VCaP (cell line): ENCODE results near the gene STRN3.
A peak's percentile ranks its signal among the peaks of the same experiment; 100 is the strongest.

Experiments
- H3K27ac ChIP-seq: fragments of 450-650 bp; 2 replicates; pipeline ENCODE4 v1.5.1; 2017
- TF ChIP-seq, protein P1 (sequence below): fragments of 450-650 bp; conservative IDR thresholded peaks from 2 replicates; pipeline ENCODE4 v1.5.1; 2017; ENCODE audit warnings: mild to moderate bottlenecking, moderate library complexity

Gene STRN3

DNA sequence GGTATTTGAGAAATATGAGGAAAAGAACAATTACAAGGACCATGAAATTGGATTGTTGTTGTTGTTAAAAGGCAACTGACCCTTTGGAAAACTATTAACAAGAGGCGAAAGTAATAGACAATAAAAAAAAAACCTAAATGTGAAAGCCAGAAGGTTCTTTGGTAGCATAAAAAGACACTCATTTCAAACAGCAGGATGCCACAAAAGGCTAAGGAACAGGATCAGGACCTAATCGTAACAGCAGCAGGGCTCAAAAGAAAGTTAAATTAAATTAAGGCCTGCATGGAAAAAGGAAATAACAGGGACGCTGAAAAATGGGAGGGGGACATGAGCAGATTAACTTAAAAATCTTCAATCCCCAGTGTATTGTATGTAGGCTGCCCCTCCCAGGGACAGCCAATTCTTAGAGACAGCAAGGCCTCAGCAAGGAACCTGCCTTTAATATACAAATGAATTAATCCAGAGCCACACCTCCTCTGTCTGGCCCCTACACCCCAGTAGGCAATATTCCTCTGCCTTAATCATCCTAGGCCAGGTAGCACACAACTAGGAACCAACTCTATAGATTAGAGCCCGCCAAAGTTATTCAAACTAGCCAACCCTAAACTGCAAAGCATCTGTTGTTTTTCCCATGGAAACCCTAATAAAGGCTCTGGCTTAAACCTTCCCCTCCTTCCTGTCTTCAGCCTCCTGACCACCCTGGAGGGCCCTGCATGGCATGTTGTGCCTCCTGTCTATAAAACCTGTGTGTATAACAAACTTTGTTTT is 29.1 kb downstream of the STRN3 start:
- H3K27ac ChIP-seq: no peak overlapping the region
- TF ChIP-seq, protein P1, sequence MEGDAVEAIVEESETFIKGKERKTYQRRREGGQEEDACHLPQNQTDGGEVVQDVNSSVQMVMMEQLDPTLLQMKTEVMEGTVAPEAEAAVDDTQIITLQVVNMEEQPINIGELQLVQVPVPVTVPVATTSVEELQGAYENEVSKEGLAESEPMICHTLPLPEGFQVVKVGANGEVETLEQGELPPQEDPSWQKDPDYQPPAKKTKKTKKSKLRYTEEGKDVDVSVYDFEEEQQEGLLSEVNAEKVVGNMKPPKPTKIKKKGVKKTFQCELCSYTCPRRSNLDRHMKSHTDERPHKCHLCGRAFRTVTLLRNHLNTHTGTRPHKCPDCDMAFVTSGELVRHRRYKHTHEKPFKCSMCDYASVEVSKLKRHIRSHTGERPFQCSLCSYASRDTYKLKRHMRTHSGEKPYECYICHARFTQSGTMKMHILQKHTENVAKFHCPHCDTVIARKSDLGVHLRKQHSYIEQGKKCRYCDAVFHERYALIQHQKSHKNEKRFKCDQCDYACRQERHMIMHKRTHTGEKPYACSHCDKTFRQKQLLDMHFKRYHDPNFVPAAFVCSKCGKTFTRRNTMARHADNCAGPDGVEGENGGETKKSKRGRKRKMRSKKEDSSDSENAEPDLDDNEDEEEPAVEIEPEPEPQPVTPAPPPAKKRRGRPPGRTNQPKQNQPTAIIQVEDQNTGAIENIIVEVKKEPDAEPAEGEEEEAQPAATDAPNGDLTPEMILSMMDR: no peak

DNA sequence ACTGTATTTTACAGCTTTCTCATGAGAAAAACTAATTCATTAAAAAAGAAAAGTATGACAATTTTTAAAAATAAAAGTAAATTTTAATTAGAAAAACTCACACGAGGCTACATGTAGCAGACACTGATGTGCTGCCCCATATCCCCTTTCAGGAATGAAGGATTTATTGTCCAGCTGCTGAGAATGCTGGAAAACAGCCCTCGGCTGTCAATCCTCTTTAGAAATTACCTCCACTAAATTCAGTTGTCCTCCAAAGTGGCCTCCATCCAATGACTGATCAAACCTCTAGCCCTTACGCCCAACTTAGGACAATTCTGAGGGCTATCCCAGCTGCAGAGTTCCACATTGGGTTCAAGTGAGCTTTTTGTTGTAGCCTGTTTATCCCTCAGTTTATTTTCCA is 30.5 kb downstream of the STRN3 start:
- no peak overlapping the region for H3K27ac ChIP-seq
- TF ChIP-seq, protein P1: no peak

DNA sequence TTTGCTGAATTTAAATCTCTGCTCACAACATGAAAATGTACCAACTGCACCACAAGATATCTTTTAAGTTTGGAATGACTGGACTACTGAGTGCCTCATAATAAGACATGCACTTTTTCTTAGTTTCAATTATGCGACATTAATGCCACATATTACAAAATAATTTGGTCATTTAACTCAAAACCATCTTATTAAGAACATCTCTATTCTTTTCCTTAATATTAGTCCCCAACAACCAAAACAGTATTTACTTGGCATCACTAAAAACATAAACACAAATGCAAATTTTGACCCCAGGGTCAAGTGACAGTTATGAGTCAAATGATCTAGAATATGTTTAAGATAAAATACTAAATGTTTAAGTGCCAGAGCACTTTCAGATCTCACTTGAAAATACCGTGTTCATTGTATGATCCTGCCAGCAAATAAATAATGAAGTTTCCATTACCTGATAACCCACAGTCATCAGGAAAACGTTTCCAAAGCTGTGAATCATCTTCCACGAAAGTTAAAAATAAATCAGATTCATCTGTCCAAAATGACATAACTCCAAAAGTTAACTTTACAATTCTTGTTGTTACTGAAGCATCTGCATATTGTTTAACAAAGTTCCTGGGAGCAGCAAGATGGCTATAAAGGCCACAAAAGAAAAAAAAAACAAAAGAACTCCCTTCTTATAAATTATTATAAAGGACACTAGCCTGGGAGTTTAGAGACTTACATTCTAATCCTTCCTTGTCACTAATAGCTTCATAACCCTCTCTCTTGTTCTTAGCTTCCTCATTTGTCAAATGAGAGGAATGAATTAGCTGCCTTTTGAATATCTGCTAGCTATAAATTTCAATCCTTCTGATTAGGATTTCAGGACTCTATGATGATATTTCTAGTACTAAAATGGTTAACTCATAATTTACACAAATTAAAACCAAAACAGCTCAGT is 31.2 kb downstream of the STRN3 start:
- H3K27ac ChIP-seq: no peak overlapping the region
- TF ChIP-seq, protein P1: no peak

DNA sequence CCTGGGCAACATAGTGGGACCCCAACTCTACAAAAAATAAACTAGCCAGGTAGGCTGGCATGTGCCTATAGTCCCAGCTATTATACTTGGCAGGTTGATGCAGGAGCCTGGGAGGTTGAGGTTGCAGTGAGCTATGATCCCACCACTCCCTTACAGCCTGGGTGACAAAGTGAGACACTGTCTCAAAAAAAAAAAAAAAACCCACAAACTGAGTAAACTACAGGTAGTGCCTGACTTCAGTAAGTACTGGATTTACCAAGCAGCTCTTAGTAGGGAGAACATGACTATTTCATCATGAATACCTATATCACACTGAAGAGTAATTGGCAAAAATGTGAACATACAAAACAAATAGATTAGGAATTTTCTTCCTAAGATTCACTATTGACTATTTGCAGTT is 33.1 kb downstream of the STRN3 start:
- TF ChIP-seq, protein P1: no peak

DNA sequence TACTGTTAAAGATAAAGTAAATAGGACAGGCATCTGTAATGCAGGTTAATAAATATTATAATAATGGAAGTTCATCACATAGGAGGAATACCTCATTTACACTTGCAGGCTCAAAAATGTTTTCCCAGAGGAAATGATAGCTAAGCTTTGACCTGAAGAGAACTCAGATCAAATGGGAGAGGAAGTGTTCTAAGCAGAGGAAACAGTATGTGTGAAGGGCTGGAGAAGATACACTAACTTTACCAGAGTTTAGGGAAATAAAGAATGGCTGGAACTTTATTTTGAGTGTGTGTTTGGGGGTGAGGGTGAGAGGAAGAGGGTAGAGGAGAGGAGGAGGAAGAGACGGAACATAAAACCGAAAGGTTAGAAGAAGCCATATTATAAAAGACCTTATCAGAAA is 34.8 kb downstream of the STRN3 start:
- no peak overlapping the region for H3K27ac ChIP-seq
- TF ChIP-seq, protein P1: no peak

More for the DNA sequence above, 33.1 kb downstream of the STRN3 start:
- H3K27ac ChIP-seq: no peak overlapping the region

DNA sequence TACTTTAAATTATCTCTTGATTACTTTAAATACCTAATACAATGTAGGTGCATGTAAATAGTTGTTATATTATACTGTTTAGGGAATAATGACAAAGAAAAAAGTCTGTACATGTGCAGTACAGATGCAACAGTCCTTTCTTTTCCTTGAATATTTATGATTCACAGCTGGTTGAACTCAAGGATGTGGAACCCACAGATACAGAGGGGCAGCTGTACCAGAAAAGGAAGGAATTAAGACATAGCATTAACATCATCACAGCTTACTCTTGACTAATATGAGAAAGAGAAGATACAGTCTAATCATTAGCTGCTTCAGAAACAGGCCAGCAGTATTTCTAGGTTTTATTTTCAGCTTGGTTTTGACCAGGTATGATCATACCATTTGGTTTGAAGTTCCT is 35.4 kb downstream of the STRN3 start:
- TF ChIP-seq, protein P1: no peak
- no peak overlapping the region for H3K27ac ChIP-seq

DNA sequence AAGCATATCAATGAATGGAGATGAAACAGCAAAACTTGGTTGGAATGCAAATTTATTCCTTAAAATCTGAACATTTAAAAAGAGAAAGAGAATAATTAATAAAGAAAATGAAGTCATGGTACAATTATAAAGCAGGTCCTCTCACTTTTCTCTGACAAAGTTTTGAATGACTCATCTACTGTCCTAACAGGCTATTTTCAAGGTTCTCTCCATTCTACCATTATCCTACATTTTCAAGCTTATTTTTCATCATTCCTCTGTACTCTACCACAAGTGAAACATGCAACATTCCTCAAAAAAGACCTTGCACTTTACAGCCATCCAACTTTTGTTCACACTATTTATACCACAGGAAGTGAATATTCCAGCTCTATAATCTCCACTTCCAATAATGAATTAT is 37.7 kb downstream of the STRN3 start:
- peak overlapping the region; percentile 5 for H3K27ac ChIP-seq
- TF ChIP-seq, protein P1: no peak
